Measurements from ENCODE around the gene COX7A1. TPM values are rescaled to one million over a fixed set of nuclear protein-coding genes. Genes with fewer than 3 reads are reported as not detected.
"Not testable (repeated sequence)": the region's sequence is repeated elsewhere in the genome, so short reads cannot be mapped to it uniquely, and the experiment has no call there.

Gene COX7A1
- polyA plus RNA-seq, 10 donors, result 182 to 264 (median 219) TPM

DNA sequence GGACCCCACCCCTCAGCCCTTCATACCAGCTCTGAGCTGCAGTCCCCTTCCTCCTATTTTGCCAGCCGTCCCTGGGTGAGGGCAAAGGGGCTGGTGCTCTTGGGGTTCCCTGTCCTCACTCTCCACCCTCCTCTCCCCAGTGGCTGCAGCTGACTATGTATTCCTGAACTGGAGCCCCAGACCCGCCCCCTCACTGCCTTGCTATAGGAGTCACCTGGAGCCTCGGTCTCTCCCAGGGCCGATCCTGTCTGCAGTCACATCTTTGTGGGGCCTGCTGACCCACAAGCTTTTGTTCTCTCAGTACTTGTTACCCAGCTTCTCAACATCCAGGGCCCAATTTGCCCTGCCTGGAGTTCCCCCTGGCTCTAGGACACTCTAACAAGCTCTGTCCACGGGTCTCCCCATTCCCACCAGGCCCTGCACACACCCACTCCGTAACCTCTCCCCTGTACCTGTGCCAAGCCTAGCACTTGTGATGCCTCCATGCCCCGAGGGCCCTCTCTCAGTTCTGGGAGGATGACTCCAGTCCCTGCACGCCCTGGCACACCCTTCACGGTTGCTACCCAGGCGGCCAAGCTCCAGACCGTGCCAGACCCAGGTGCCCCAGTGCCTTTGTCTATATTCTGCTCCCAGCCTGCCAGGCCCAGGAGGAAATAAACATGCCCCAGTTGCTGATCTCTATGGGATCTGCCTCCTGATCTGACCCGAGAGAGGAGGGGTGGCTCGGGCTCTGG lies 2.4 kb downstream of the COX7A1 start:
- DNase-seq, result no peak

DNA sequence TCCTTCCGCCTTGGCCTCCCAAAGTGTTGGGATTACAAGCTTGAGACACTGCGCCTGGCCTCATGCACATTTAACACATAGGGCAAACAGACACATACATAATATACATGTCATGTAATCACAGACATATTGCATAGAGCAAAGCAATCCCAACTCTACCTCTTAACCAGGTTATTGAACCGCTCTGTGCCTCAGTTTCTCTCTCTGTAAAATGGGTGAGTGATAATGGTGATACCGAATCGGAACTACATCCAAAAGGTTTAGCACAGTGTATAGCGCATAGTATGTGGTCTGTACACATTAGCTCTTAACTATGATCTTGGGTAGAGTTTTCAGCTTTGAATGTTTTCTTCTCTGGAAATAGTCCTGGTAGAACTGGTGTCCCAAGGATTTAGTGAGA lies 7.6 kb downstream of the COX7A1 start:
- no peak for DNase-seq

DNA sequence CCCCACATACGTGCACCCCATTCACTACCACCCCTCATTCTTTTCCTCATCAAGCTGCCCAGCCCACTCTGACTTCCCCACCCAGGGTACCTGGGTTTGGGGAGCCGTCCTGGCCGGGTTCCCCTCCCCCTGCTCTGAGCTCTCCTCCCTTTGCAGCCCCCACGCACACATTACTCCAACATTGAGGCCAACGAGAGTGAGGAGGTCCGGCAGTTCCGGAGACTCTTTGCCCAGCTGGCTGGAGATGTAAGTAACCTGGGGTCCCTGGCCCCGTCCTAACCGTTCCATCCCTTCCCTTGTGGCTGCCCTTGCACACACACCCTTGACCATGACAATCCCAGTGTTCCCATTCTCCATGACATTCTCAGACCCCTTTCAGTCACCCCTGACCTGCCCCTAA lies 9.8 kb downstream of the COX7A1 start:
- DNase-seq, result no peak

DNA sequence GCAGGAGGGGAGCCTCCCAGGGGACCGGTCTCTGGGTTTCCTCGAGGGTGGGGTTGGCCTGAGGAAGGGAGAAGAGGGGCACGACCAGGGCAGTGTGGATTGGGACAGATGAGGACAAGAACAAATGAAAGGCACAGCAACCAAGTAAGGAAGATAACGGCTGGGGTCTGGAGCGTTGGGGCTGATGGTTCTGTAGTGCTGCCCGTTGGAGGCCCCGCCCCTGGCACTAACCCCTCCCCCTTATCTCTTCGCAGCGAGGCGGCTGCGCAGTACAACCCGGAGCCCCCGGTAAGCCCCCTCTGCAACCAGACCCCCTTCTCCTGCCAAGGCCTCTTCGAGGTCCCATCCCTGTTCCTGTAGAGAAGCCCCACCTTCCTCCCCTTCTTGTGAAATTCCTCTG lies 10.2 kb downstream of the COX7A1 start:
- DNase-seq, result no peak

DNA sequence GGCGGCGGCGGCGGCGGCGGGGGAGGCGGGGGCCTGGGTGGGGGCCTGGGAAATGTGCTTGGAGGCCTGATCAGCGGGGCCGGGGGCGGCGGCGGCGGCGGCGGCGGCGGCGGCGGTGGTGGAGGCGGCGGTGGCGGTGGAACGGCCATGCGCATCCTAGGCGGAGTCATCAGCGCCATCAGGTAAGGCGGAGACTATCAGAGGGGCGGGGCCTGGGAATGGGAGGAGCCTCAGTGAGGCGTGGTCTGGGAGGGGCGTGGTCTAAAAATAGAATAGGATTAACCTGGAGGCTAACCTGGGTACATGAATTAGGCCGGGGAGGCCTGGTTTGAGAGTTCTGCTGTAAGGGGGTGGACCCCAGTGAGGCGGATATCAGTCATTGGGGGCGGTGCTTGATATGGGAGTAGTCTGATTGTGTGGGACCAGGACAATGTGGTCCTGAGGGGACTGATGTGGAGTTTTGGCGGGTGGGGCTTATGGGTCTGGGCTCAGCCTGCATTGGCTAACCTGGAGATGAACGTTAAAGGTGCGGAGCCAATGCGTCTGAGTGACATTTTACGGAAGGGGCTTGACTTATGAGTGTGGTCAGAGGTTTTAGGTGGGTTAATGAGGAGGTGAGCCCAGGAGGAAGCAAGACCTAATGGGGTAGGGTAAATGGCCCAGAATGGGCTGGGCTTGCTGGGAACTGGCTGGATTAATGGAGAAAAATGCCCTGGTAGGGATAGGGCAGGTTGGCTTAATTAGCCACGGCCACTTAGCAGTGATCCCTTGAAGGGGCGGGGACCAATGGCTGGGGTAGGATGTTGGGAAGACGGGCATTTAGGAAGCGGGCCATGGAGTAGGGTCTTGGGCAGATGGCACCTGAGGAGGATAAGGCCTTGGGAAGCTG lies 11.0 kb downstream of the COX7A1 start:
- DNase-seq, result peak; percentile 74 to 81 (median 79)

DNA sequence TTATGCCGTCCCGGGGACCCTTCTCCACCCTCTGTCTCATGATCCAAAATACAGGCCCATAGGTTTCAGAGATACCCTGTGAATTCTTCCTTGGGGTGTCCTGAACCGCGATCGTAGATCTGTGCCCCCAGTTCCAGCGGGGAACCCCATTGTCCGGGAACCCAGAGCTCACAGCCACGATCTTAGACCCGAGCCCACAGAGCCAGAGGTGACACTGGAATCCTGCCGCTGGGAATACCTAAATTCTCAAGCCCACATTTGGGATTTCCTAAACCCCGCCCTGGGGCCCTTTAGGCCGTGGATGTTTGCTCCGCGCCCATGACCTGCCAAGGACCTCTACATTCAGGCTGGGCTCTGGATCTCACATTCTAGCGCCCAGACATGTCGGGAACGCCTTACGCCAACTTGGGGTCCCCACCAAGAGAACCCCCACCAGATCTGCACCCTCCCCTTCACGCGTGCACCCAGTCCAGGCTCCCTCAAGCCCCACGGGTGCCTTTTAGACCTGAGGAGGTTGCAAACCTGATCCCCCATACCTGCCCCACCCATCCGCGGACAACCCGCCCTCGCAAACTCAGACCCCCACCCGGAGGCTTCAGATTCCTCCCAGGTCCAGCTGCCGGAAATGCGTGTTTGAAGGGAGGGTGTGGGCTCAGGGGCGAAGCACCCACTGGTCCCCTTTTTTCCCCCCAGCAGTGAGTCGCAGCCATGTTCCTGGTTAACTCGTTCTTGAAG lies 11.8 kb downstream of the COX7A1 start:
- peak; percentile 56 to 80 (median 59) for DNase-seq

DNA sequence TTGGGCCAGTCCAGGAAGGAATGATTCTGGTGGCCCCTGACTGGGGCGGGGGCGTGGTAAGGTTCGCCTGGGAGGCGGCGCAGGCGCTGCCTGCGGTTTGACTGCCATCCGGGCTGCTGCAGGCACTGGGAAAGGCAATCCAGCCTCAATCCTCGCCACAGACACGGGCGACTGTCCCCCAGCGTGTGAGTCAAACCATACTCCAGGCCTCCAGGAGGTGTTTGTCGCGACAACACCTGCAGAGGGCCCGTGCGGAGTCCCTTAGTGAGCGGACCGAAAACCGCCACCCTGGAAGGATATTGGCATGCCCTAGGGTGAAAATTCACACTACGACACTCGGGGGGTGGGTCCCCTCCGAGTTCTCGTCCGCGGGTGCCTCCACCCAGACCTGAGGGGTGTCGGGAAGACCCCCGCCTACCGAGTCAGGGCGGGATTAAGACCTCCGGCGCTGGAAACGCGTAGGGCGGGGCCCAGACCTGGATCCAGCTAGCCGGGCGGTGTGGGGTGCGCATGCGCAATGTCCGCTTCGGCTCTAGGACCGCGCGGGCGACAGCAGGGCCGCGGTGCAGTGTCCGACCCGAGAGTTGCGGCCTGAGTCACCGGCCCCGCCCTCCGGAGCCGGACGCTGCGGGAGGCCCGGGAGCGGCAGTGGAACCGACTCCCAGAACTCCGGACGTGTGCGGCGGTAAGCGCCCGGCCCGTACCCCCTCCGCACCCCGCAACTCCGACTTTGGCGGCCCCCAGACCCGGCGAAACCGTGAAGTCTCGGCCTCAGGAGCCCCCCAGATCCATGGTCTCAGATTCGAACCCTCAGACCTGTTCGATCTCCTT lies 12.6 kb downstream of the COX7A1 start, which contains the start of gene CAPNS1:
CAPNS1 (plus strand) TSS at position 594 of the 831 bp plus-strand sequence. CDS start 946 bp downstream, outside the sequence.
- DNase-seq, result peak; percentile 97 to 99 (median 99)

DNA sequence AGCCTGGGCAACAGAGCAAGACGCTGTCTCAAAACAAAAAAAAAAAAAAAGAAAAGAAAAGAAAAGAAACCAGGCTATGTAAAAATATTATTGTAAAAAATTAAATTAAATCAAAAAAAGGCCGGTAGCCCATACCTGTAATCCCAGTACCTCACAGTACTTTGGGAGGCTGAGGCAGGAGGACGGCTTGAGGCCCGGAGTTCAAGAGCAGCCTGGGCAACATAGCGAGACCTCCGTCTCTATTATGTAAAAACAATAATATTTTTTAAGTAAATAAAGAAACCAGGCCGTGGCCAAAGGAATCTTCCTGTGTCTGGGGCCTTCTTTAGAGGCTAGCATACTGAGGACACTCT lies 13.2 kb downstream of the COX7A1 start:
- DNase-seq, result no peak

DNA sequence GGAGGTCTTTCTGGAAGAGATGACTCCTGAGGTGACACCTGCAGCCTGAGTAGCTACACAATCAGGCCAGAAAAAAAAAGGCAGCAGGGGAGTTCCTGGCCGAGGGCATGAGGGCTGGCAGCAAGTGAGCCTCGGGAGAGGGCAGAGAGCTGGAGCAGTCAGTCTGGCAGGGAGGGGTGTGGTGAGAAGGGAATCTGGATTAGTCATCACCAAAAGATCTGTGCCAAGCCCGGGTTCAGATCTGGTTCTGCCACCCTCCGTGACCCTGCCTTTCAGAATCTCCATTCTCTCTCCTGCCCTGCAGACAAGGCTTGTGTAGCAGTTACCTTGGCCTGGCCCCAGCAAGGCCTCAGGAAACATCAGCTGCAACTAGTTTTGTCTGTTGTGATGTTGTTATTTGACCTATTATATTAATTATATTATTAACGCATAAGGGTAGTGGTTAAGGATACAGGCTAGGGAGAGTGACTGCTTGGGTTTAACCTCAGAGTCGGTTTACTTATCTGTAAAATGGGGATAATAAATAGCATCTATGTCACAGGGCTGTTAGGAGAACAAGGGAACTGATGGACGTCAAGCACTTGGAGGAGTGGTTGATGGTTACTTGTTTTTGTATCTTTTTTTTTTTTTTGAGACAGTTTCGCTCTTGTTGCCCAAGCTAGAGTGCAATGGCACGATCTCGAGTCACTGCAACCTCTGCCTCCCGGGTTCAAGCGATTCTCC lies 15.1 kb downstream of the COX7A1 start:
- no peak for DNase-seq

DNA sequence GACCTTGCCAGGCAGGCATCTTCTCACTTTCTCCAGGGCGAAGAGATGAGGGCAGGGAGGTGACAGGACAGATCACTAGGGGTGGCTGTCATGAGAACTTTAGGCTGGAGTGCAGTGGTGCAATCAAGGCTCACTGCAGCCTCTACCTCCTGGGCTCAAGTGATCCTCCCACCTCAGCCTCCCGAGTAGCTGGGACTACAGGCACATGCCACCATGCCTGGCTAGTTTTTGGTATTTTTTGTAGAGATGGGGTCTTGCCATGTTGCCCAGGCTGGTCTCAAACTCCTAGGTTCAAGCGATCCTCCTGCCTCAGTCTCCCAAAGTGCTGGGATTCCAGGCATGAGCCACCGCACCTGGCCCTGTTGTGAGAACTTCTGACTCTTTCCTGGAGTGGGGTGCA lies 17.4 kb downstream of the COX7A1 start:
- DNase-seq, result not testable (repeated sequence)

DNA sequence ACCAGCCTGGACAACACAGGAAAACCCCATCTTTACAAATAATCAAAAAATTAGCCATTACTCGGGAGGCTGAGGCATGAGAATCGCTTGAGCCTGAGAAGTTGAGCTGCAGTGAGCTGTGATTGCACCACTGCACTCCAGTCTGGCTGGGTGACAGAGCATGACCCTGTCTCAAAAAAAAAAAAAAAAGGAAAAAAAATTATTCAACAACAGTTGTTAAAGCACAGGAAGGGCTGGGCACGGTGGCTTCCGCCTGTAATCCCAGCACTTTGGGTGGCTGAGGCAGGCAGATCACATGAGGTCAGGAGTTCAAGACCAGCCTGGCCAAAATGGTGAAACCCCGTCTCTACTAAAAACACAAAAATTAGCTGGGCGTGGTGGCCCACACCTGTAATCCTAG lies 21.0 kb downstream of the COX7A1 start:
- DNase-seq, result not testable (repeated sequence)

DNA sequence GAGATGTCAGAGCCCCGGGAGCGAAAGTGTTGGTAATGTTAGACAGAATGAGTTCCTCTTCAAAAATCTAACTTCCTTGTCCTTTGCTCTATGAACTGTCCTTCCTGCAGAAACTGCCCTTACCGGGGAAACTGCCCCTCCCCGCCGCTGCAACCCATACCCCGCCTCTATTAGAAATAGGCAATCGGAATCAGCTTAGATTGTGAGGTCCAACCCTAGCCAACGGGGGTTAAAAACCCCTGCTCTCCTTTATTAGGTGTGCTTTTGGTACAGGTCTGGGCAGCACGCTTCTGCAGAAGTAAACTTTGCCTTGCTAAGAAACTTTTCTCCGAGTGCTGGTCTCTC lies 23.9 kb downstream of the COX7A1 start:
- no peak for DNase-seq

DNA sequence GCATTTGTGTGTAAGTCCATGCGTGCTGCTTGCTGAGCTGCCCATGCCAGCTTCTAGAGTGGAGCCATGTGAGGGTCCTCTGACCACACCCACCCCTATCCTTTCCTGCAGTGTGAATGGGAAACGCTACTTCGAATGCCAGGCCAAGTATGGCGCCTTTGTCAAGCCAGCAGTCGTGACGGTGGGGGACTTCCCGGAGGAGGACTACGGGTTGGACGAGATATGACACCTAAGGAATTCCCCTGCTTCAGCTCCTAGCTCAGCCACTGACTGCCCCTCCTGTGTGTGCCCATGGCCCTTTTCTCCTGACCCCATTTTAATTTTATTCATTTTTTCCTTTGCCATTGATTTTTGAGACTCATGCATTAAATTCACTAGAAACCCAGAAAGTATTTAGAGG lies 26.7 kb downstream of the COX7A1 start:
- no peak for DNase-seq

DNA sequence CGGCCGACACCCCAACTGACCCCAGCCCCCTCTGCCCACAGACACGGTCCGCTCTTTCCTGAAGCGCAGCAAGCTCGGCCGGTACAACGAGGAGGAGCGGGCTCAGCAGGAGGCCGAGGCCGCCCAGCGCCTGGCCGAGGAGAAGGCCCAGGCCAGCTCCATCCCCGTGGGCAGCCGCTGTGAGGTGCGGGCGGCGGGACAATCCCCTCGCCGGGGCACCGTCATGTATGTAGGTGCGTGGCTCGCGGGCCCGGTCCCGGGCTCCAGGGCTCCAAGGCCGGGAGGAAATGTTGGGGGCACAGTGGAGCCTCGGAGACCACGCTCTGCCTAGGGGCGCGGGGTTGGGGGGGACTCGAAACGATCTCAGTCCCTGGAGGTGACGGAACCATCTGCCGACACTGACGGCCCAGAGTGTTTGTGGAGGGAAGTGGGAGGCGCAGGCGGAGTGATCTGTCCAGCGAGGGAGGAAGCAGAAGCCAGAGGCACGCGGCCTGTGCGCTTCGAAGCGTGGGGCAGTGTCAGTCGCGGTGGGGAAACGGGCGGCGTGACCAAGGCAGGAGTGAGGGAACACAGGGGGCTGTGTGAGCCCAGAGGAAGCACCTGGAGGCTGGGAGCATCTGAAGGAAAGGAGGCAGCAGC lies 30.6 kb downstream of the COX7A1 start:
- DNase-seq, result no peak

DNA sequence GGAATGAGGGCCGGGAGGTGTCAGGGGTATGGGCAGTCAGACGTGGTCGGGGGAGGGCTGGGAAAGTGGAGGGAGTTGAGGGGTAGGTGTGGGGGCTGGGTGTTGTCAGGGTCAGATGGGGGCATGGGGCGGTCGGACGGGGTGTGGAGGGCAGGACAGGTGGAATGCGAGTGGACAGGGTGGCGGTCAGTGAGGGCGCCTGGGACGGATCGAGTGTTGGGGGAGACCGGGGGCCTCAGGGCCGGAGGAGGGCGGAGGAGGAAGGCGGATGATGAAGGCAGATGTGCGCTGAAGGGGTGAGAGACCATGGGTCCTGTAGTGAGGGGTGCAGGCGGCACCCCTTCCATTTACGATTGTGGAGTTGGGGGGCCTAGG lies 31.3 kb downstream of the COX7A1 start:
- DNase-seq, result no peak

DNA sequence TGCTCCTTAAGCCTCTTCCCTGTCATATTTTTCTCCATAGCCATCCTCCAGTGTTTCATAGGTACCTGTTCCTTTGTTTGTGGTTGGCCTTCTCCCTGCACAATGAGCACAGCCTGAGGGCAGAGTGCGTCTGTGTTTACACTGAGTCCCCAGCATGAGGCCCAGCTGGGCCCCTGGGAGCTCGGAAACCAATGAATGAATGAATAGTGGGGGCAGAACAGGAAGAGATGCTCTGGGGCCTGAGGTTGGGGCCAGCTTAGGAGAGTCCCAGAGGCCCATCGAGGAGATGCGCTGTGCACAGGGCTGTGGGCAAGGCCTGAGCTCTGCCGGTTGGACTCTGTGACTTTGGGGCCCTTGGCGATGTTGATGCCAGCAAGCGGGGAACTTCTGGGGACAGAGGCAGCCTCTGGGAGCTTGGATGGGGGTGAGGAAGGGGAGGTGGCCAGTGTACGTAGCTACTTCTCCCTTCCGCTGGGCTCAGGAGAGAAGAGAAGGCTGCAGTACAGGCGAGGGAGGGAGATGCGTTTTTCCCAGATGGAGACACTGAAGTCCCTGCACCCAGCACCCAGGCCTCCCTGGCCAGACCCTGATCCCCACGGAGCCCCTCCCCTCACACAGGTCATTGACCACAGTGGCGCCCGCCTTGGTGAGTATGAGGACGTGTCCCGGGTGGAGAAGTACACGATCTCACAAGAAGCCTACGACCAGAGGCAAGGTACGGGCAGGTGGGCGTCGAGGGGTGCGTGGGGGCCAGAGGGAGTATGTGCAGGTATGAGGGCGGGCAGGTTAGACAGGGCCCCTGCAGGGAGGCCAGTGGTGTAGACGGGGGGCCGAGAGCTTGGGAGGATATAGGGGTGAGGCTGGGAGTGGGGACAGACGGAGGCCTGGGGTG lies 31.9 kb downstream of the COX7A1 start:
- no peak for DNase-seq

DNA sequence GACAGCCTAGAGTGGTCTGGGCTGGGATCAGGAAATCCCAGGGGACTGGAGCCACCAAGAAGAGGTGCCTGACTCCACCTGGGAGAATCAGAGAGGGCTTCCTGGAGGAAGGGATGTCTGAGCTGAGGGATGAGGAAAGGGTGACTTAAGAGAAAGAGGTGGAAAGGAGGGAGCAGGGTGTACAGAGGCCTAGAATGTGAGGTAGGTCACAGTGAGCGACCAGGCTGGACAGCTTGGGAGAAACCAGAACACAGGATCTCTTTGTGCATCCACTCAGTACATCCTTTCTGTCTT lies 36.0 kb downstream of the COX7A1 start:
- DNase-seq, result no peak

DNA sequence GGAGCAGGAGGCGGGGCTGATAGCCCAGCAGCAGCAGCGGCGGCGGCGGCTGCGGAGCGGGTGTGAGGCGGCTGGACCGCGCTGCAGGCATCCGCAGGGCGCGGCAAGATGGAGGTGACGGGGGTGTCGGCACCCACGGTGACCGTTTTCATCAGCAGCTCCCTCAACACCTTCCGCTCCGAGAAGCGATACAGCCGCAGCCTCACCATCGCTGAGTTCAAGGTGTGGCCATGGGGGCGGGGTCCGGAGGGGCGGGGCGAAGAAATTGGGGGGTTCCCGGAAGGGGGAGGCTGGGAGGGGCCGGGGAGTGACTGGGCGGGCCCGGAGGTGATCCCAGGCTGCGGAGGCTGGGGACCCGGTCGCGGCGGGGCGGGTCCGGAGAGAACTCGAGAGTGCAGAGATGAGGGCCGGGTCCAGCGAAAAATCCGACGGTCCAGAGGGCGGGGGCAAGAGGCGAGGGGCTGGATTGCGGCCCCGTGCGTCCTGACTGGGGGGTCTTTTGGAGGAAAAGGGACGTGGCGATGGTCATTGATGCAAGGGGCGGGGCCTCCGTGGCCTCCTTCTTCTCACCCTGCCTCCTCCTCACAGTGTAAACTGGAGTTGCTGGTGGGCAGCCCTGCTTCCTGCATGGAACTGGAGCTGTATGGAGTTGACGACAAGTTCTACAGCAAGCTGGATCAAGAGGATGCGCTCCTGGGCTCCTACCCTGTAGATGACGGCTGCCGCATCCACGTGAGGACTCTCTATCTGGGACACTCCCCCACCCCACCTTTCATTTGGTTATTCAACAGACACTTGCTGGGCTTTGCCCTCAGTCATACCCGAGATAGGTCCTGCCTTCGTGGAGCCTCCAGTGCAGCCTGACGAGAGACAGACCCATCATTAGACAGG lies 36.5 kb downstream of the COX7A1 start, which contains the start of gene TBCB:
TBCB (plus strand) TSS at position 16 of the 891 bp plus-strand sequence; CDS start at position 109, 93 bp downstream.
- peak in 1 of 3 donors; percentile 24 for DNase-seq

Data from muscle of back (tissue), 11 donors.